ENCODE data around the gene SMAP1. TPM values are rescaled to one million over a fixed set of nuclear protein-coding genes. Genes with fewer than 3 reads are reported as not detected.

SMAP1 gene
- total RNA-seq, 1 donor from 2014 or later: 21.7 TPM

DNA sequence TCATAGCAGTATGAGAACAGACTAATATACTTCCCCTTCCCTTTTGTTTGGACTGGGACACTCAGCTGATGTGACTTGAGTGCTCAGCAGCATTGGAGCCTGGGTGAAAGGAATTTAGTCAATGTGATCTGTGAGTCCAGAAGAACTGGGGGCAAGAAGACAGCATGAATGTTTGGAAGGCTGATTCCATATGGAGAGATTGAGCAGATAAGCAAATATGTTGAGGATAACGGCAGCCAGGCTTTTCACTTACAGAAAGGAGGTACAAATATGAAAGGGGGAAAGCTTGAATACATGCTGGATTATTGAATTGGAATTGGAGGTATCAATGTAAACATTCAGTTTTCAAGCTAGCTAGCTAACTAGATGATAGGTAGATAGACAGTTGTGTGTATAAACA lies 37.8 kb upstream of the SMAP1 start:
- TF ChIP-seq, protein P1, sequence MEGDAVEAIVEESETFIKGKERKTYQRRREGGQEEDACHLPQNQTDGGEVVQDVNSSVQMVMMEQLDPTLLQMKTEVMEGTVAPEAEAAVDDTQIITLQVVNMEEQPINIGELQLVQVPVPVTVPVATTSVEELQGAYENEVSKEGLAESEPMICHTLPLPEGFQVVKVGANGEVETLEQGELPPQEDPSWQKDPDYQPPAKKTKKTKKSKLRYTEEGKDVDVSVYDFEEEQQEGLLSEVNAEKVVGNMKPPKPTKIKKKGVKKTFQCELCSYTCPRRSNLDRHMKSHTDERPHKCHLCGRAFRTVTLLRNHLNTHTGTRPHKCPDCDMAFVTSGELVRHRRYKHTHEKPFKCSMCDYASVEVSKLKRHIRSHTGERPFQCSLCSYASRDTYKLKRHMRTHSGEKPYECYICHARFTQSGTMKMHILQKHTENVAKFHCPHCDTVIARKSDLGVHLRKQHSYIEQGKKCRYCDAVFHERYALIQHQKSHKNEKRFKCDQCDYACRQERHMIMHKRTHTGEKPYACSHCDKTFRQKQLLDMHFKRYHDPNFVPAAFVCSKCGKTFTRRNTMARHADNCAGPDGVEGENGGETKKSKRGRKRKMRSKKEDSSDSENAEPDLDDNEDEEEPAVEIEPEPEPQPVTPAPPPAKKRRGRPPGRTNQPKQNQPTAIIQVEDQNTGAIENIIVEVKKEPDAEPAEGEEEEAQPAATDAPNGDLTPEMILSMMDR (IDR thresholded peaks at IDR 0.05): no peak
- Histone ChIP-seq H3K36me3 (no peaks in the 10 kb centered on the region), H3K9me3 (no peaks in the 10 kb centered on the region), H3K4me3 (no peak overlapping the region), H3K27me3 (ENCODE audit: low read depth) (no peaks in the 10 kb centered on the region), H3K27ac (no peak overlapping the region), H3K4me1 (no peaks in the 10 kb centered on the region)
- DNase-seq (no peak), ATAC-seq (no peak)
- intact Hi-C loops (cut with DNase I): no loop called here

DNA sequence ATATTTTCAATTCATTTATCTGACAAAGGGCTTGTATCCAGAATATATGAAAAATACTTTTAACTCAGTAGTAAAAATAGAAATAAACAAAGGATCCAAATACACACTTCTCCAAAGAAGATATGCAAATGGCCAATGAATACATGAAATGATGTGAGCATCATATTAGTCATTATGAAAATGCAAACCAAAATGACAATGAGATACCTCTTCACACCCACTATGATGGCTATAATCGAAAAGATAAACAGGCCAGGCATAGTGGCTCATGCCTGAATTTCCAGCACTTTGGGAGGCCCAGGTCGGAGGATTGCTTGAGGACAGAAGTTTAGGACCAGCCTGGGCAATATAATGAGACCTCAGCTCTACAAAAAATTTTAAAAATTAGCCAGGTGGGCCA lies 33.8 kb upstream of the SMAP1 start:
- Histone ChIP-seq H3K4me3 (no peak overlapping the region), H3K4me1 (no peaks in the 10 kb centered on the region), H3K9me3 (no peaks in the 10 kb centered on the region), H3K27ac (no peak overlapping the region), H3K36me3 (no peaks in the 10 kb centered on the region), H3K27me3 (ENCODE audit: low read depth) (no peaks in the 10 kb centered on the region)
- no peak for ATAC-seq
- no peak for DNase-seq
- TF ChIP-seq, protein P1 (IDR thresholded peaks at IDR 0.05): no peak
- intact Hi-C loops (cut with DNase I): no loop called here

DNA sequence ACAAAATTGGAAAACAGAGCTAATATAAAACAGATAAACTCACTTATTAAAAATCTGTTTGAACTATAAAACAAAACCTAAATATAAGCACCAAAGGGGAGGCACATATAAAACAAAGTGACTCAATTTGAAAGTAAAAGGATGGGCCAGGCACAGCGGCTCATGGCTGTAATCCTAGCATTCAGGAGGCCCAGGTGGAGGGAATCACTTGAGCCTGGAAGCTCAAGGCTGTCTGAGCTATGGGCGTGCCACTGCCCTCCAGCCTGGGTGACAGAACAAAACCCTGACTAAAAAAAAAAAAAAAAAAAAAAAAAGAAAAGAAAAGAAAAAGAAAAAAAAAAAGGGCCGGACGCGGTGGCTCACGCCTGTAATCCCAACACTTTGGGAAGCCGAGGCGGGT lies 31.1 kb upstream of the SMAP1 start:
- TF ChIP-seq, protein P1 (IDR thresholded peaks at IDR 0.05): no peak
- no peaks in the 10 kb centered on the region for H3K36me3 ChIP-seq
- H3K27ac ChIP-seq: no peak overlapping the region
- no peaks in the 10 kb centered on the region for H3K9me3 ChIP-seq
- DNase-seq: no peak
- H3K4me3 ChIP-seq: no peak overlapping the region
- H3K27me3 ChIP-seq (ENCODE audit: low read depth): no peaks in the 10 kb centered on the region
- ATAC-seq: no peak
- H3K4me1 ChIP-seq: no peaks in the 10 kb centered on the region
- intact Hi-C loops (cut with DNase I): no loop called here

DNA sequence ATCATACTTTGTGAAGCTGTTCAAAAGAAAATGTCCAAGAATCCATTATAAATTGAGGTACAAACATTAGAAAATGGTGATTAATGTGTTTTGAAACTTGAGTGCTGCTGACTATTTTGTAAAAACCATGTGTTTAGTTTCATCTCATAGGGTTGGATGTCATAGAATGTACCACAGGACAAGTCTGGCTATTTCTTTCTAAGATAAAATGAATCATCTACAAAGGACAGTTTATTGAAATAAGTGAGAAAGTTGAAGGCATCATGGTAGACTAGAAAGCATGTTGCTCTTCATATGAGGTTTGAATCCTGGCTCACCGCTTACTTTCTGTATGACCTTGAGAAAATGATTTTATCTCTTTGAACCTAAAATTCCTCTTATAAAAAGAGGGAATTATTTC lies 29.2 kb upstream of the SMAP1 start:
- no peaks in the 10 kb centered on the region for H3K4me1 ChIP-seq
- no peaks in the 10 kb centered on the region for H3K36me3 ChIP-seq
- TF ChIP-seq, protein P1 (IDR thresholded peaks at IDR 0.05): no peak
- H3K4me3 ChIP-seq: no peak overlapping the region
- DNase-seq: no peak
- H3K27ac ChIP-seq: no peak overlapping the region
- H3K27me3 ChIP-seq (ENCODE audit: low read depth): no peaks in the 10 kb centered on the region
- H3K9me3 ChIP-seq: no peaks in the 10 kb centered on the region
- ATAC-seq: no peak
- intact Hi-C loops (cut with DNase I): no loop called here

DNA sequence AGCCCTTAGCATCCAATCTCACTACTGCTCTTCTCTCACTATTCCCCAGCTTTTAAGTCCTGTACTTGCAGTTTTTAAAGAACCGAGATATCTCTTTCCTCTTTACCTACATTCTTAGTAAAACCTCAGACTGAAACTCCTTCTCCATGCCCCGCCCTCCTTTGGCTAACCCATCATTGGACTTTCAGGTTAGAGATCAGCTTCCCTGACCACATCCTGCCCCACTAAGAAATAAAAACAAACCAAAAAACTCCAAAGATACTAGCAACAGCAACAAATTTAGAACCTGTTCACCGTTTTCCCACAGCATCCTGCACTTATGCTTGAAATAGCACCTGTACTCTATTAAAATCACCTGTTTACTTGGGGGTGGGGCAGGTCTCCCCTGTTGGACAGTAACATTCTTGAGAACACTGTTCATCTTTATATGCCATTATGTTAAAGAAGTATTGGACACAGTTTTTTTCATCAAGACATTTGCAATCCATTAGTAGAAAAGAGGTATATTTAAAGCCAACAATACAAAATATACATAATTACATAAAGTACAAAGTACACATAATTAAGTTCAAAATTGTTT lies 16.3 kb upstream of the SMAP1 start:
- TF ChIP-seq, protein P1 (IDR thresholded peaks at IDR 0.05): no peak
- H3K36me3 ChIP-seq: no peaks in the 10 kb centered on the region
- H3K9me3 ChIP-seq: no peaks in the 10 kb centered on the region
- intact Hi-C loops (cut with DNase I): no loop called here
- H3K27me3 ChIP-seq (ENCODE audit: low read depth): no peaks in the 10 kb centered on the region
- ATAC-seq (no peak), DNase-seq (no peak)
- H3K4me3 ChIP-seq: no peak overlapping the region
- no peak overlapping the region for H3K27ac ChIP-seq
- no peaks in the 10 kb centered on the region for H3K4me1 ChIP-seq

DNA sequence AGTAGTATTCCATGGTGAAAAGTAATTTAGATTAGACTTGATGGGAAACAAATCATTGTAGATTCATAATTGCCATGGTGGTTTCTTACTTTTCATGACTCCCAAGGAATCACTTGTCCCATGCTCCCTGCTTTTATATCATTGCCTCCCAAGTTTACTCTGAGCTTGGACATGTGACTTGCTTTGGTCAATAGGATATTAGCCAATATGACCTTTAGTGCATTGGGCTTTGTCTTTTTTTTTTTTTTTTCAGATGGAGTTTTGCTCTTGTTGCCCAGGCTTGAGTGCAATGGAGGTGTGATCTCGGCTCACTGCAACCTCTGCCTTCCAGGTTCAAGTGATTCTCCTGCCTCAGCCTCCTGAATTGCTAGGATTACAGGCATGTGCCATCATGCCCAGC lies 15.5 kb upstream of the SMAP1 start:
- H3K4me3 ChIP-seq: no peak overlapping the region
- intact Hi-C loops (cut with DNase I): no loop called here
- DNase-seq: no peak
- H3K9me3 ChIP-seq: no peaks in the 10 kb centered on the region
- H3K4me1 ChIP-seq: no peaks in the 10 kb centered on the region
- H3K27ac ChIP-seq: no peak overlapping the region
- no peaks in the 10 kb centered on the region for H3K36me3 ChIP-seq
- H3K27me3 ChIP-seq (ENCODE audit: low read depth): no peaks in the 10 kb centered on the region
- TF ChIP-seq, protein P1 (IDR thresholded peaks at IDR 0.05): no peak
- ATAC-seq: no peak
